Fibroblast of lung (primary cell): ENCODE results near the gene CTSG.

Source experiments
- CTCF ChIP-seq, 2 donors: IDR thresholded peaks in 1 of 2; conservative IDR thresholded peaks in 1 of 2; 1 replicate in 1 of 2; 2 replicates in 1 of 2; pipeline ENCODE4 v1.5.1; 2011 to 2012; ENCODE audit warnings: low read length in 2 of 2, control low read depth in 1 of 2, inconsistent platforms in 1 of 2, low read depth in 1 of 2, mild to moderate bottlenecking in 1 of 2
- EZH2 ChIP-seq: IDR thresholded peaks from 2 replicates; pipeline ENCODE4 v1.5.1; 2012; ENCODE audit warnings: low read length, control low read depth, mild to moderate bottlenecking; ENCODE audit errors: missing control alignments

GRCh38 chr14:24576182-24576581 lies at the start of gene CTSG:
- TF ChIP-seq CTCF (conservative IDR thresholded peaks at IDR 0.05 in 1 of 2, IDR thresholded peaks at IDR 0.05 in 1 of 2; ENCODE audit: low read depth in 1 of 2, low read length in 2 of 2) (no peak), EZH2 (no peak)
